ENCODE results near the gene UCP2.
A peak's percentile ranks its signal among the peaks of the same experiment; 100 is the strongest.

UCP2 gene

GRCh38 chr11:73982595-73982989 lies at the start of gene UCP2:
Gene UCP2, minus strand, starts transcription at chr11:73982843. Its CDS starts 4,465 bp downstream, at chr11:73978378.
- DNase-seq: peak; percentile 88

GRCh38 chr11:74030723-74031676 lies 48.4 kb upstream of the UCP2 start:
- no peak for DNase-seq

GRCh38 chr11:74025467-74026166 lies 43.0 kb upstream of the UCP2 start:
- no peak for DNase-seq

- DNase-seq: no peak
Observed at GRCh38 chr11:74024261-74025029, 41.8 kb upstream of the UCP2 start.

- no peak for DNase-seq
Observed at GRCh38 chr11:74023276-74023675, 40.6 kb upstream of the UCP2 start.

- DNase-seq: no peak
Observed at GRCh38 chr11:74022546-74022945, 39.9 kb upstream of the UCP2 start.

GRCh38 chr11:74021998-74022397 lies 39.4 kb upstream of the UCP2 start:
- no peak for DNase-seq

GRCh38 chr11:74020539-74020938 lies 37.9 kb upstream of the UCP2 start:
- DNase-seq: no peak

GRCh38 chr11:74019860-74020259 lies 37.2 kb upstream of the UCP2 start:
- no peak for DNase-seq

GRCh38 chr11:74019104-74019738 lies 36.6 kb upstream of the UCP2 start:
- DNase-seq: no peak

GRCh38 chr11:74018331-74019005 lies 35.8 kb upstream of the UCP2 start:
- peak; percentile 79 for DNase-seq

GRCh38 chr11:74017631-74018030 lies 35.0 kb upstream of the UCP2 start:
- no peak for DNase-seq

GRCh38 chr11:74015919-74016684 lies 33.5 kb upstream of the UCP2 start:
- DNase-seq: no peak

GRCh38 chr11:74014880-74015279 lies 32.2 kb upstream of the UCP2 start:
- DNase-seq: no peak

- DNase-seq: no peak
Observed at GRCh38 chr11:74013141-74013540, 30.5 kb upstream of the UCP2 start.

- no peak for DNase-seq
Observed at GRCh38 chr11:74012074-74012809, 29.6 kb upstream of the UCP2 start.

GRCh38 chr11:74011360-74012073 lies 28.9 kb upstream of the UCP2 start:
- no peak for DNase-seq

GRCh38 chr11:74010306-74011300 lies 28.0 kb upstream of the UCP2 start:
- no peak for DNase-seq
